SK-N-SH (cell line): ENCODE results near the gene MEG3.

Experiments
- CTCF ChIP-seq: fragments of 200-600 bp; sonication (generic); IDR thresholded peaks from 2 replicates; pipeline ENCODE4 v1.6.1; 2017; ENCODE audit warnings: antibody characterized with exemption, mild to moderate bottlenecking, moderate library complexity
- EZH2phosphoT487 ChIP-seq: fragments of 200-600 bp; sonication (generic); IDR thresholded peaks from 2 replicates; pipeline ENCODE4 v1.6.1; 2017; ENCODE audit warnings: low read depth, mixed run types, mild to moderate bottlenecking, antibody characterized with exemption, moderate library complexity, borderline replicate concordance
- GATA2 ChIP-seq: sonication (generic); formaldehyde crosslinking; IDR thresholded peaks from 2 replicates; pipeline ENCODE4 v1.5.0; 2020; ENCODE audit warnings: mild to moderate bottlenecking, missing genetic modification reagents
- IRF3 ChIP-seq: fragments of 150-350 bp; IDR thresholded peaks from 2 replicates; pipeline ENCODE4 v1.6.1; 2016; ENCODE audit warnings: mild to moderate bottlenecking, low read depth, low read length
- JUND ChIP-seq: IDR thresholded peaks from 2 replicates; pipeline ENCODE4 v1.4.0; 2012
- POLR2AphosphoS5 ChIP-seq: IDR thresholded peaks from 2 replicates; pipeline ENCODE4 v1.6.1; 2012; ENCODE audit warnings: low read depth, low read length
- RAD21 ChIP-seq: IDR thresholded peaks from 2 replicates; pipeline ENCODE4 v1.6.1; 2012; ENCODE audit warnings: mild to moderate bottlenecking, low read length
- REST ChIP-seq: IDR thresholded peaks from 2 replicates; pipeline ENCODE4 v1.6.1; 2012; ENCODE audit warnings: mild to moderate bottlenecking, low read depth, low read length, moderate library complexity
- RFX5 ChIP-seq: IDR thresholded peaks from 2 replicates; pipeline ENCODE4 v1.6.1; 2012; ENCODE audit warnings: mild to moderate bottlenecking, improper control_type of control experiment, low read length
- SIN3A ChIP-seq: IDR thresholded peaks from 2 replicates; pipeline ENCODE4 v1.6.1; 2012; ENCODE audit warnings: low read depth, mild to moderate bottlenecking, low read length, moderate library complexity, borderline replicate concordance
- SMC3 ChIP-seq: IDR thresholded peaks from 2 replicates; pipeline ENCODE4 v1.6.1; 2012; ENCODE audit warnings: low read depth, low read length, improper control_type of control experiment
- TAF1 ChIP-seq: IDR thresholded peaks from 2 replicates; pipeline ENCODE4 v1.6.1; 2012; ENCODE audit warnings: low read depth, mild to moderate bottlenecking, low read length, moderate library complexity, borderline replicate concordance
- TEAD4 ChIP-seq: IDR thresholded peaks from 2 replicates; pipeline ENCODE4 v1.4.0; 2012; ENCODE audit warnings: mild to moderate bottlenecking, borderline replicate concordance; ENCODE audit not compliant: insufficient read depth
- USF2 ChIP-seq: fragments of 150-350 bp; IDR thresholded peaks from 2 replicates; pipeline ENCODE4 v1.6.1; 2017; ENCODE audit warnings: antibody characterized with exemption, low read length, low read depth, borderline replicate concordance

- TF ChIP-seq CTCF (no peak), SMC3 (no peak), RAD21 (no peak), RFX5 (no peak), EZH2phosphoT487 (no peak), USF2 (no peak), SIN3A (no peak), POLR2AphosphoS5 (no peak), TAF1 (no peak), REST (no peak), TEAD4 (no peak), GATA2 (CRISPR knock-in tag) (no peak), JUND (no peak), IRF3 (no peak)
Observed at GRCh38 chr14:100810435-100810834, 15.5 kb upstream of the MEG3 start.
